Activated CD8-positive, alpha-beta memory T cell treated with anti-CD3 and anti-CD28 coated beads for 36 hours (primary cell): Measurements from ENCODE around the gene IPP. TPM values are rescaled to one million over a fixed set of nuclear protein-coding genes. Genes with fewer than 3 reads are reported as not detected.
"Not testable (repeated sequence)": the region's sequence is repeated elsewhere in the genome, so short reads cannot be mapped to it uniquely, and the experiment has no call there.

ENCODE experiments used
- CTCF ChIA-PET: fragments of 350-600 bp; sonication (Branson Sonifier 250); formaldehyde crosslinking; loops from one replicate; lab custom pipeline; 2021; ENCODE audit warnings: antibody characterized with exemption; lab: Charles Lee
- POLR2A ChIA-PET: fragments of 350-600 bp; sonication (Branson Sonifier 250); formaldehyde crosslinking; loops from one replicate; lab custom pipeline; 2021; ENCODE audit warnings: antibody characterized with exemption; lab: Charles Lee
- total RNA-seq, 2 experiments: library from RNA; stranded (reverse); gene quantifications; one replicate each; pipeline ENCODE4 v1.2.3, GENCODE V29; 2021

IPP gene
- total RNA-seq, 2 experiments from 2014 or later: 16.5 to 16.6 TPM

DNA sequence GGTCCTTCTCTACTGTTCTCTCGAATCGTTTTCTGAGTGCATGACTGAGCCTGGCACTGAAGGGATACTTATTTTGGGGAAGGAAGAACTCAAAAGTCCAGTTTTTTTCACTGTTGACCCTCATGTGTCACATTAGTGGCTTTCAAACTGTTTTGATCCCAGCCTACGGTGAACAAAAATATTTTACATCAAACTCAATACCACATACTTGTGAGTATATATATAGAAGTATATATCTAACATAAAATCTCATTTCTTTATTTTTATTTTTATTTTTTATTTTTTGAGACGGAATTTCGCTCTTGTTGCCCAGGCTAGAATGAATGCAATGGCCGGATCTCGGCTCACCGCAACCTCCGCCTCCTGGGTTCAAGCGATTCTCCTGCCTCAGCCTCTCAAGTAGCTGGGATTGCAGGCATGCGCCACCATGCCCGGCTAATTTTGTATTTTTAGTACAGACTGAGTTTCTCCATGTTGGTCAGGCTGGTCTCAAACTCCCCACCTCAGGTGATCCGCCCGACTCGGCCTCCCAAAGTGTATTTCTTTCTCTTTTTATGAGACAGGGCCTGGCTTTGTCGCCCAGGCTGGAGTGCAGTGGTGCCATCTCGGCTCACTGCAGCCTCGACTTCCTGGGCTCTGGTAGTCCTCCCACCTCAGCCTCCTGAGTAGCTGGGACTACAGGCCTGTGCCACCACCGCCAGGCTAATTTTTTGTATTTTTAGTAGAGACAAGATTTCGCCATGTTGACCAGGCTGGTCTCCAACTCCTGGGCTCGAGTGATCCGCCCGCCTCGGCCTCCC is 786 bp upstream of the IPP start:
- CTCF ChIA-PET, POLR2A ChIA-PET: not testable (repeated sequence)

DNA sequence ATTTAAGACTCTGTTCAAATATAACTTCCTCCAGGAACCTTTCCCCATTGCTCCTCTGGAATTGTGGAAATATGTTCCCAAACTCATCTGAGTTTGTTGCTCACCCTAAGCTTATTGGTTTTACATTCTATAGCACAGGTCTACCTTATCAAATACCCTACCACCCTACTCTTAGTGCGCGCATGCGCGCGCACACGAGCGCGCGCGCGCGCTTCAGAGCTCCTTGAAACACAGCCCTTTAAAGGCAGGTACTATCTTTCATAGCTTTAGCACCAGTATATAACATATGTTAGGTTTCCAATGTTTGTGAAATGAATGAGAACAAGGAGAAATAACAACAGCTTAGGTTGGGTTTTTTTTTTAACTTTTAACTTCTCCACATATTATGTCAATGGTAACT is 3.5 kb downstream of the IPP start:
- ChIA-PET POLR2A (no interaction called here), CTCF (interaction anchor here (0.6 kb wide), 1 partner anchor 602 kb away, joined by 4 read pairs; no protein-coding TSS in a partner anchor)

DNA sequence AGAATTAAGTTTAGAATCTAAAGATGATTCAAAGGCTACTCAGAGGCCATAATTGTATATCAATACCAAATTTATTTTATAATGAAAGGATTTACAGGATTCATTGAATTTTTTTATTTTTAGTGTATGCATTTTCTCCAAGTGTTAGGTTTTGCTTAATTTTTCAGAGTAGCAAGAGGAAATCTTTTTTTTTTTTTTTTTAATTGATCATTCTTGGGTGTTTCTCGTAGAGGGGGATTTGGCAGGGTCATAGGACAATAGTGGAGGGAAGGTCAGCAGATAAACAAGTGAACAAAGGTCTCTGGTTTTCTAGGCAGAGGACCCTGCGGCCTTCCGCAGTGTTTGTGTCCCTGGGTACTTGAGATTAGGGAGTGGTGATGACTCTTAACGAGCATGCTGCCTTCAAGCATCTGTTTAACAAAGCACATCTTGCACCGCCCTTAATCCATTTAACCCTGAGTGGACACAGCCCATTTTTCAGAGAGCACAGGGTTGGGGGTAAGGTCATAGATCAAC is 10.8 kb downstream of the IPP start:
- POLR2A ChIA-PET, CTCF ChIA-PET: not testable (repeated sequence)

DNA sequence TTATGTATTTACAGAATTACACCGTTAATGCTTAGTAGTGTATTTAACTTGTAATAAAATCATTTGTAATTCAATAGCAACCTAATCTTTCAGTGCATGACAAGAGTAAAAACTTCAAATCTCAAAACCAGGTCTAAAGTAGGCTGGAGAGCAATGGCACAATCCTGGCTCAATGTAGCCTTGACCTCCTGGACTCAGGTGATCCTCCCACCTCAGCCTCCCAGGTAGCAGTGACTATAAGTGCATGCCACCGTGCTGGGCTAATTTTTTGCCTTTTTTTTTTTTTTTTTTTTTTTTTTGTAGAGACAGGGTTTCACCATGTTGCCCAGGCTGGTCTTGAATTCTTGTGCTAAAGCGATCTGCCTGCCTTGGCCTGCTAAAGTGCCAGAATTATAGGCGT is 11.3 kb downstream of the IPP start:
- POLR2A ChIA-PET: no interaction called here
- CTCF ChIA-PET: no interaction called here

DNA sequence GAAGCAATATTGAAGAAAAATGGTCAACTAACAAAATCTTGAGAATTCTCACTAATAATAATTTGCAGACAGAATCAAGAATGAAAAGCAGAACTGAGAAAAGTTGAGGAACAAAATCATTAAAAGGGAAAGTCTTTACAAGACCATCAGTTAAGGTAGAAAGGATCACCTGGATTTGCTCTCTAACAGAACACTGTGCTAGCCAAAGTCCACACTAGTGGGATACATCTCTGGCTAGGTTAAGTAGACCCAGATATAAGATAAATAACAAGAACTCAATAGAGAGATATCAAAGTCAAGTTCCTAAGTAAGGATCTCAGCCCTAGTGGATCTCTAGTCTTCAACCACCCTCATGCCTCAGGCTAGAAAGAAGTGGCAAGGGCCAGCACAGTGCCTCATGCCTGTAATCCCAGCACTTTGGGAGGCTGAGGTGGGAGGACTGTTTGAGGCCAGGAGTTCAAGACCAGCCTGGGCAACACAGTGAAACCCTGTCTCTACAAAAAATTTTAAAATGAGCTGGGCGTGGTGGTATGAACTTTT is 19.6 kb downstream of the IPP start:
- POLR2A ChIA-PET: no interaction called here
- CTCF ChIA-PET: no interaction called here

DNA sequence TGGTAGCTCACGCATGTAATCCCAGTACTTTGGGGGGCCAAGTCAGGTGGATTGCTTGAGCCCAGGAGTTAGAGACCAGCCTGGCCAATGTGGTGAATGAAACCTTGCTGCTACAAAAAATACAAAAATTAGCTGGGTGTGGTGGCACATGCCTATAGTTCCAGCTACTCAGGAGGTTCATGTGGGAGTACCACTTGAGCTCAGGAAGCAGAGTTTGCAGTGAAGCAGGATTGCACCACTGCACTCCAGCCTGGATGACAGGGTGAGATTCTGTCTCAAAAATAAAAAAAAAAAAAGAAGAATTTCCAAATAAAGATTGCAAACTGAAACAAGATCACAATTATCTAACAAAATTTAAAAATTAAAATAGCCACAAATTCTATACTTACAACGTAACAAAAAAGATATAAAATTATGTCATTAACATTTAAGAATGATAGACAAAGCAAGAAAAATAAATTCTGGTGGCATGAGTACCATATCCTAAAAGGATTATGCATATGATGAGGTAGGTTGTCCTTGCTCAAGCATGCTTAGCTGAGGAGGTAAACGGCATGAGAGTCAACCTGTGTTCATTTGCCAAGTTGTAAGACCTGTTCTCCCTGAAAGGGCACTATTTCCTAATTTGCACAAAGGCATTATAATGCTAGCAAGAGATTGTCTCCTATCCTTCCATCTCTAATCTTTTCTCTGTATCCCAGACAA is 20.2 kb downstream of the IPP start:
- CTCF ChIA-PET: no interaction called here

DNA sequence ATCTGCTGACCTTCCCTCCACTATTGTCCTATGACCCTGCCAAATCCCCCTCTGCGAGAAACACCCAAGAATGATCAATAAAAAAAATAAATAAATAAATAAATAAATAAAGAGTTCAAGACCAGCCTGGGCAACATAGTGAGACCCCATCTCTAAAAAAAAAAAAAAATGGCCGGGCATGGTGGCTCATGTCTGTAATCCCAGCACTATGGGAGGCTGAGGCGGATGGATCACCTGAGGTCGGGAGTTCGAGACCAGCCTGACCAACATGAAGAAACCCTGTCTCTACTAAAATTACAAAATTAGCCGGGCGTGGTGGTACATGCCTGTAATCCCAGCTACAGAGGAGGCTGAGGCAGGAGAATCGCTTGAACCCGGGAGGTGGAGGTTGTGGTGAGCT is 24.4 kb downstream of the IPP start:
- POLR2A ChIA-PET, CTCF ChIA-PET: not testable (repeated sequence)

More for the DNA sequence above, 20.2 kb downstream of the IPP start:
- POLR2A ChIA-PET: interaction anchor here (0.6 kb wide), 1 partner anchor 8 kb away, joined by 11 read pairs; no protein-coding TSS in a partner anchor

DNA sequence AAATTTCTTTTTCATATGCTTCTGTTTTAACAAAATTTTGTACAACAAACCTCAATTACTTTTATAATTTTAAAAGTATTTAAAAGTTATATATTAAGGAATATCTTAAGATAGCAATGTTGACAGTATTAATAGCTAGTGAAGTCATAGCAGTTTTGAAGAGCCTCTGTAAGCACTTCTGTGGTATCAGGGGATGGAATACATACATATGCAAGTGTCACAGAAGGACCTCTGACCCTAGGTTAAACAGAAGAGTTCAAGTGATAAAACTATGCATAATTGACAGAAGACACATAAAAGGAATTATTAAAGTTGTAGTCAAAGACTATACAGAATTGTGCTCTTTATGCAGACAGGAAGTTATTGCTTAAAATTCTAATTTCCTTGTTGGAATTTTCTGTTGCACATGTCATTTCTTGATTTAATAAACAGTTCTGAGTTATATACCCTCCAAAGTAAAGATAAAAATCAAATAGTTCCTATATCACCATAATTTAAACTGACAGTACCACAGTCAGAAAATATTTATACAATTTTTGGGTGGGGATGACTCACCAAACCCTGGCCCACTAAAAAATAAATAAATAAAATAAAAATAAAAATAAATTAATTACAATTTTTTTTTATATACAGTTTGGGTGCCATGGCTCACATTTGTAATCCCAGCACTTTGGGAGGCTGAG is 27.1 kb downstream of the IPP start:
- ChIA-PET CTCF (no interaction called here), POLR2A (no interaction called here)

DNA sequence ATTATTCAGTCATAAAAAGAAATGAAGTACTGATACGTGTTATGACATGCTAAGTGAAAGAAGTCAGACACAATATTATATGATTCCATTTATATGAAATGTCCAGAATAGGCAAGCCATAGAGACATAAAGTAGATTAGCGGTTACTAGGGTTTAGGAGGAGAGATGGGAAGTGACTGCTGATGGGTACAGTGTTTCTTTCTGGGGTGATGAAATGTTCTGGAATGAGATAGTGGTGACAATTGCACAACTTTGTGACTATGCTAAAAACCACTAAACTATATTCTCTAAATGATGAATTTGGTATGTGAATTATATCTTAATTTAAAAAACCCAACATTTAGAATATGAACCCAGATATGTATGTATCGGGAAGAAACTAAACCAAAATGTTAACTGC is 27.6 kb downstream of the IPP start:
- CTCF ChIA-PET: no interaction called here
- POLR2A ChIA-PET: no interaction called here

DNA sequence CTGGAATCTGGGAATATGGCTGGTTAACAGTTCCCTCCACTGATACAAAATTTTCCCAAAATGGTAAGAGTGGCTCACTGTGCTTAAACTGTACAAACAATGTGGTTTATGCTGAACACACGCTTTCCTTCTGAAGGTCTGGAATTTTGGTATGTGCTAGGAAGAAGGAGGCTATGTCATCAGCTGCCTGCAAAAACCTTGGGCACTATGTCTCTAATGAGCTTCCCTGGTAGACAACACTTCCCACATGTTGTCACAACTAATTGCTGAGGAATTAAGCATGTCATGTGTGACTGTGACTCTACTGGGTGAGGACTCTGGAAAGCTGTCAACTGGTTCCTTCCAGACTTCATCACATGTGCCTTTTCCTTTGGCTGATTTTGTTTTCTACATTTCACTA is 29.2 kb downstream of the IPP start:
- POLR2A ChIA-PET: interaction anchor here (0.6 kb wide), 1 partner anchor 14 kb away, joined by 8 read pairs; no protein-coding TSS in a partner anchor

DNA sequence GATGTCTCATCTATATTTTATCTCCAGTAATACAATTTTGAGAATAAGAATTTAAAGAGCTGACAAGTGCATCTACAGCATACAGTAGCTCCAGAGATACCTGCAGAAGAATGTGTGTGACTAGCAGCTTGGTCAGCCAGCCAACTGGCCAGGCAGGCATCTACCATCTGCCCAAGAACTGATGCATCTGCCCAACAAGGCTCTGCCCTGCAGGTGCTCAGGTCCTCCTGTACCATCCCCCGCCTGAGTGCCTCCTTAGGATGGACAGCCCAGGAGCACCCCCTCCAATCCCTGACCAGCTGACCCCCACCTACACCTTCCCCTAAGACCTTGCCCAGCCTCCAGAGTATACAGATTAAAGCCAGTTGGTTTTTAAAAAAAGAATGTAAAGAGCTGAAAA is 32.2 kb downstream of the IPP start:
- CTCF ChIA-PET: no interaction called here

More for the DNA sequence above, 29.2 kb downstream of the IPP start:
- CTCF ChIA-PET: no interaction called here

DNA sequence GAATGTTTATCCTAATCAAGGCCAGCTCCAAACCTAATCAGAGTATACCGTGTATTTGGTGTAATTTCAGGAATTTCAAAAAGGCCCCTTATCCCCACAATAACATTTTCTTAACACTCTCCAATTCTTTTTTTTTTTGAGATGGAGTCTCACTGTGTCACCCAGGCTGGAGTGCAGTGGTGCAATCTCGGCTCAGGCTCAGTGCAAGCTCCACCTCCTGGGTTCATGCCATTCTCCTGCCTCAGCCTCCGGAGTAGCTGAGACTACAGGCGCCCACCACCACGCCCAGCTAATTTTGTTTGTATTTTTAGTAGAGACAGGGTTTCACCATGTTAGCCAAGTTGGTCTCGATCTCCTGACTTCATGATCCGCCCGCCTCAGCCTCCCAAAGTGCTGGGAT is 33.1 kb downstream of the IPP start:
- POLR2A ChIA-PET: not testable (repeated sequence)
- CTCF ChIA-PET: interaction anchor here (0.7 kb wide), 1 partner anchor 360 kb away, joined by 5 read pairs; no protein-coding TSS in a partner anchor

More for the DNA sequence above, 32.2 kb downstream of the IPP start:
- POLR2A ChIA-PET: no interaction called here

DNA sequence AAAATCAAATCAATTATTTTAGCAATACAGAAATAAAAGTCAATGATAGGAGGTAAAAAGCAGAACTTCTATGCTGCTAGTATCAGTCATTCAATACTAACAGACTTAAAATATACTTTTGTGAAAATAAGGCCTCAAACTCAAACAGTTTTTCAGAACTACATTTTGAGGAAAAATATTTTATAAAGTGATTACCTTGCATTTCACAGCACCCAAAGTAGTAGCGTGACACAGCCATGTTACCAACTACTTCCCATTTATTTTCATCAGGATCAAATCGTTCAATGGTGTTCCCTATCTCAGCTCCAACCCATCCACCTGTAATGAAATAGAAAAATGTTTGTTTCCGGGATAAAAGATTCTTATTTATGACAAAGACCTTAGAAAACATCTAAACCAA is 33.8 kb downstream of the IPP start:
- CTCF ChIA-PET: no interaction called here
- POLR2A ChIA-PET: no interaction called here

DNA sequence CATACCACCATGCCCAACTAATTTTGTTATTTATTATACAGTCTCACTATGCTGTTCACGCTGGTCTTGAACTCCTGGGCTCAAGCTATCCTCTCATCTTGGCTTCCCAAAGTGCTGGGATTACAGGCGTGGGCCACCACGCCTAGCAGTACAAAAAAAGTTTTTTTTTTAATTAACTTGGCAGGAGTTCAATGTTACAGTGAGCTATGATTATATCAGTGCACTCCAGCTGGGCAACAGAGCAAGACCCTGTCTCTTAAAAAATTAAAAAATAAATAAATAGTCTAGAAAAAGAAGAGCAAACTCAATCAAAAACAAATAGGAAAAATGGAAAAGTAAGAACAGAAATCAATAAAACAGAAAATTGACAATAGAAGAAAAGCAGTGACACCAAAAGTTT is 36.7 kb downstream of the IPP start:
- POLR2A ChIA-PET: no interaction called here

DNA sequence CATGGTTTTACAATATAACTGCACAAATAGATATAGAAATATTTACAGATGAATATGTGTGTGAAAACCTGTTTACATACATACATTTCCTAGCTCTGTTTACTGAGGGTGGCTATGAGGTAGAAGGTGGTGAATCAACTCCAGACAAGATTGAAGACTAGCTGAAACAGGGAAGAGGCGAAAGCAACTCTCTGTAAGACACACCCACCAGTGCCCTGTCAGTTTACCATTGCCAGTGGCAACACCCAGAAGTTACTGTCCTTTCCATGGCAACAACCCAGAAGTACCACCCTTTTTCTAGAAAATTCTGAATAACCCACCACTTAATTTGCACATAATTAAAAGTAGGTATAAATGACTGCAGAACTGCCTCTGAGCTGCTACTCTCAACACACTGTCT is 45.8 kb downstream of the IPP start:
- ChIA-PET POLR2A (no interaction called here), CTCF (no interaction called here)

More for the DNA sequence above, 36.7 kb downstream of the IPP start:
- CTCF ChIA-PET: no interaction called here

DNA sequence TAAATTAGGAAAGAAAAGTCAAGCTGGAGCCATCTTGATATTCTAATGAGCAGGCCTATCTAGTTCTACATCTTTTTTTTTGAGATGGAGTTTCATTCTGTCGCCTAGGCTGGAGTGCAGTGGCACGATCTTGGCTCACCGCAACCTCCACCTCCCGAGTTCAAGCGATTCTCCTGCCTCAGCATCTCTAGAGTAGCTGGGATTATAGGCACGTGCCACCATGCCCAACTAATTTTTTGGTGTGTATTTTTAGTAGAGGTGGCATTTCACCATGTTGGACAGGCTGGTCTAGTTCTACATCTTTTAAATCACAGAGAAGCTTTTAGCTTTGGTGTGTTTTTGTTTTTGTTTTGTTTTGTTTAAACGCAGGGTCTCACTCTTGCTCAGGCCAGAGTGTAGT is 55.6 kb downstream of the IPP start:
- CTCF ChIA-PET: interaction anchor here (0.5 to 0.6 kb wide), 3 partner anchors 14 to 392 kb away, joined by 3 to 4 read pairs (median 3); no protein-coding TSS in a partner anchor

DNA sequence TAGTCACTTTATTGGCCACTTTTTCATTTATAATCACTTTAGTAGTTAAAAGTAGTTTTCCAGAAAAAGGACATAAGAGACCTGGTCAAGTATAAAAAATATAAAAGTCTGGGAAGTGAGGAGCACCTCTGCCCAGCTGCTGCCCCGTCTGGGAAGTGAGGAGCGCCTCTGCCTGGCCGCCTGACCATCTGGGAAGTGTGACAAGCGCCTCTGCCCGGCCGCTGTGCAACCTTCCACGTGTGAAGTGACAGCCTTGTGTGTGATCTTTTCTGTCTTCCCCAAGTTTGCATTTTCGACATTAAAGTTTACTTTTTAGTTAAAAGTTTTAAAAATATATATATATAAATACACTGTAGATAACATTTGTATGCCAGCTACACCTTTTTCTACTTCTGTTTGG is 56.6 kb downstream of the IPP start:
- POLR2A ChIA-PET: interaction anchor here (1.4 kb wide), 1 partner anchor 8 kb away, joined by 3 read pairs; the partner anchor contains the start of gene GPBP1L1
- CTCF ChIA-PET: not testable (repeated sequence)

More for the DNA sequence above, 55.6 kb downstream of the IPP start:
- POLR2A ChIA-PET: interaction anchor here (0.6 to 1.4 kb wide), 2 partner anchors 9 to 602 kb away, joined by 3 read pairs; partner anchors contain the start of gene GPBP1L1

DNA sequence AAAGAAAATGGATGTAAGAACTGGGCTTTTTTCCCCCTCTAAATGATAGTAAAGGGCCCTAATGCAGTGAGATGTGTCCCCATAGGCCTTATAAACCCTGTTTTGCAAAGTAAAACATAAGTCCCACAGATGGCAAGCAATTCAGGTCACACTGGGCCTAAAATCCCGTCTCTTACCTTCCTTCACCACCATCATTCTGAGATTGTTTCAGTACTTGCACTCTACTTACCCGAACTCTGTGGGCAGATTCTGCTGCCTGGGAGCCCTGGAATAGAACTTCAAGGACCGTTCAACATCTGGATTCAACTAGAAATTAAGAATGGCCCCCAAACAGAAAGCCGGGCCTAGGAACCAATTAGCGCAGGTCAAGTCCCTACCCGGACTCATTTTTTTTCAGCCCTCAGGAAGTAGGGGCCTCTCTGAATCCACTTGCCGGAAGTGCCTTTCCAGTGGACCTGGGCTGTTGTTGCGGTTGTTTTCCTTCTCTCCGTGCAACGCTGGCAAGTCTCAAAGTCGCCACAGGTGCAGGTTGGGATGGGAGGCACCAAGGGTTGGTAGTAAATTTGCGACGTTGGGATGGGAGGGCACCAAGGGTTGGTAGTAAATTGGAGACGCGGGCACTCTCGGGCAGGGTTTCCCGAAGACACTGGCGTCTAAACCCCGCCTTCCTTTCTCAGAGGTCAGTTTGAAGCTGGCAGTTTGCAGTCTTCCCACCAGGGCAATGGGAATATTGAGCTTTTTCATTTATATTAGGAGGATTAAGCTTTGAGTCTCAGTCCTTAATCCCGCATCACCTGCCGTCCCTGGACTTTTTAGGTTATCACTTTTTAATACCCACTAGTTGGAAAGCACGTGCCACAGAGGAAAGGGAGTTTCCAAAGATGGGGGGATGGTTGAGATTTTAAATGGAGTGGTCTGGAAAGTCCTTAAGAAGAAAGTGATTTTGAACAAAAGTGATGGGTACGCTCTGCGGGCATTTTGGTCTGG is 62.4 kb downstream of the IPP start, which contains the start of gene TMEM69:
TSS of gene TMEM69 (plus strand) at position 428 of the 987 bp plus-strand sequence. CDS start 2,888 bp downstream, outside the sequence.
- ChIA-PET POLR2A (interaction anchor here (0.6 to 2.0 kb wide), 3 partner anchors 11 to 199 kb away, joined by 3 to 8 read pairs (median 4); partner anchors contain the start of gene PRDX1), CTCF (no interaction called here)
